ENCODE results near the gene ITPR2. TPM values are rescaled to one million over a fixed set of nuclear protein-coding genes. Genes with fewer than 3 reads are reported as not detected.

ITPR2 gene
- total RNA-seq, 1 experiment from 2014 or later = 4.0 TPM

- no peaks in the 10 kb centered on the region for H3K4me1 ChIP-seq (ENCODE audit: insufficient read depth, low read length)
- H3K9me3 ChIP-seq (ENCODE audit: low read length) = no peaks in the 10 kb centered on the region
- H3K27me3 ChIP-seq (ENCODE audit: low read length) = no peaks in the 10 kb centered on the region
- H3K27ac ChIP-seq (ENCODE audit: low read length) = no peak overlapping the region
- no peak for TF ChIP-seq EZH2 (IDR thresholded peaks at IDR 0.05; ENCODE audit: low read length, unreplicated experiment)
- TF ChIP-seq EZH2phosphoT487 (IDR thresholded peaks at IDR 0.05; ENCODE audit: borderline replicate concordance, low read length) = no peak
- TF ChIP-seq CTCF (conservative IDR thresholded peaks at IDR 0.05; ENCODE audit: low read depth, low read length) = no peak
- H2AFZ ChIP-seq (ENCODE audit: low read length) = peak overlapping the region; percentile 2; the same call in 1 of the 2 replicates
- no peak overlapping the region for H3K9ac ChIP-seq (ENCODE audit: low read length)
- no peaks in the 10 kb centered on the region for H3K79me2 ChIP-seq (ENCODE audit: low read length)
- H3K9me2 ChIP-seq (replicated peaks; ENCODE audit: low read length) = no peaks in the 10 kb centered on the region
- H4K20me1 ChIP-seq (ENCODE audit: low read length) = no peaks in the 10 kb centered on the region
- ATAC-seq (no peak), DNase-seq (no peak)
- no TSS peak for BruUV-seq (replicated peaks)
- H3F3A ChIP-seq (ENCODE audit: low read length, unreplicated experiment) = no peaks in the 10 kb centered on the region
- POLR2A ChIA-PET (ENCODE audit: unreplicated experiment) = no interaction called here
- CTCF ChIA-PET = interaction anchor here (0.7 kb wide), 1 partner anchor 71 kb away, joined by 3 read pairs; no protein-coding TSS in a partner anchor
- no peaks in the 10 kb centered on the region for H3K36me3 ChIP-seq (ENCODE audit: low read depth, low read length)
- no peak overlapping the region for H3K4me3 ChIP-seq (ENCODE audit: low read length)
- H3K4me2 ChIP-seq (ENCODE audit: low read length) = no peak overlapping the region
- intact Hi-C loops (cut with micrococcal nuclease) = no loop called here
Observed at GRCh38 chr12:26514364-26514763, 318.6 kb downstream of the ITPR2 start.

DNA sequence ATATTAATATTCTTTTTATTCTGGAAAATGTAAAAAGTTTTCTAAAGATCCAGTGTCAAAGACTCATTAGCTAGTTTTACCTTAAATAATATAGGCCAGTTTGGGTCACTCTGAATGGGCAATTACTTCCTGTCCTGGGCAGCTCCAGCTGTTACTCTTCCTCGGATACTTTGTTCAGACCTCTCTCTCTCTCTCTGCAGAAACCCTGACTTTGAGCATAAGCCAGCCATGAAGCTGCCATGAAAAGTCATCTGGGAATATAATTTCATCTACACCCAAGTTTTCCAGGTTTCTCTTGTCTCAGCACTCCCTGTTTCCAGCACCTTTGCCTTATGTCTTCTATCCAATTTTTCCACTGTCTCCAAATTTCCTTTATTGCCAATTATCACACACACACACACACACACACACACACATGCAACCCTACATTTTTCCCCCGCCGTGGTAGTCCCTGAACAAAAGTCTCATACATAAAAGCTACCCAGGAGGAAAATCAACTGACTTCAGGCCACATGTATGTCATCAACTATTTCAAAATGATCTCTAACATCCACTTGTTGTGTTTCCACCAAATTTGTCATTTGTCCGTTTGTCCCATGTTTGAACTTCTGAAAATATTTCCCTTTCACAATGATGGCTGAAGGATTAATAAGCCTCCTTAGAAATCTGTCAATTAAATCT lies 319.5 kb downstream of the ITPR2 start:
- DNase-seq = no peak
- Histone ChIP-seq H3K9ac (ENCODE audit: low read length) (no peak overlapping the region), H3K36me3 (ENCODE audit: low read depth, low read length) (no peaks in the 10 kb centered on the region), H3K79me2 (ENCODE audit: low read length) (no peaks in the 10 kb centered on the region), H3K4me3 (ENCODE audit: low read length) (no peak overlapping the region), H3K9me2 (replicated peaks; ENCODE audit: low read length) (no peaks in the 10 kb centered on the region), H3K27me3 (ENCODE audit: low read length) (no peaks in the 10 kb centered on the region), H4K20me1 (ENCODE audit: low read length) (no peaks in the 10 kb centered on the region), H3K27ac (ENCODE audit: low read length) (no peak overlapping the region), H3F3A (ENCODE audit: low read length, unreplicated experiment) (no peaks in the 10 kb centered on the region), H3K4me1 (ENCODE audit: insufficient read depth, low read length) (no peaks in the 10 kb centered on the region), H3K9me3 (ENCODE audit: low read length) (no peaks in the 10 kb centered on the region), H2AFZ (ENCODE audit: low read length) (no peak overlapping the region), H3K4me2 (ENCODE audit: low read length) (no peak overlapping the region)
- TF ChIP-seq EZH2phosphoT487 (IDR thresholded peaks at IDR 0.05; ENCODE audit: borderline replicate concordance, low read length) = no peak
- no peak for TF ChIP-seq CTCF (conservative IDR thresholded peaks at IDR 0.05; ENCODE audit: low read depth, low read length)
- no peak for TF ChIP-seq EZH2 (IDR thresholded peaks at IDR 0.05; ENCODE audit: low read length, unreplicated experiment)
- ChIA-PET POLR2A (ENCODE audit: unreplicated experiment) (no interaction called here), CTCF (no interaction called here)
- intact Hi-C loops (cut with micrococcal nuclease) = no loop called here
- BruUV-seq (replicated peaks) = no TSS peak
- no peak for ATAC-seq

GRCh38 chr12:26512213-26512612 lies 320.8 kb downstream of the ITPR2 start:
- no peak for TF ChIP-seq EZH2 (IDR thresholded peaks at IDR 0.05; ENCODE audit: low read length, unreplicated experiment)
- no peak for TF ChIP-seq CTCF (conservative IDR thresholded peaks at IDR 0.05; ENCODE audit: low read depth, low read length)
- TF ChIP-seq EZH2phosphoT487 (IDR thresholded peaks at IDR 0.05; ENCODE audit: borderline replicate concordance, low read length) = no peak
- no peak for ATAC-seq
- Histone ChIP-seq H3K4me3 (ENCODE audit: low read length) (no peak overlapping the region), H3K9me3 (ENCODE audit: low read length) (no peaks in the 10 kb centered on the region), H3K9ac (ENCODE audit: low read length) (no peak overlapping the region), H3K9me2 (replicated peaks; ENCODE audit: low read length) (no peaks in the 10 kb centered on the region), H2AFZ (ENCODE audit: low read length) (no peak overlapping the region), H4K20me1 (ENCODE audit: low read length) (no peaks in the 10 kb centered on the region), H3K36me3 (ENCODE audit: low read depth, low read length) (no peaks in the 10 kb centered on the region), H3K4me1 (ENCODE audit: insufficient read depth, low read length) (no peaks in the 10 kb centered on the region), H3K4me2 (ENCODE audit: low read length) (no peak overlapping the region), H3K27ac (ENCODE audit: low read length) (no peak overlapping the region), H3K27me3 (ENCODE audit: low read length) (no peaks in the 10 kb centered on the region), H3F3A (ENCODE audit: low read length, unreplicated experiment) (no peaks in the 10 kb centered on the region), H3K79me2 (ENCODE audit: low read length) (no peaks in the 10 kb centered on the region)
- intact Hi-C loops (cut with micrococcal nuclease) = no loop called here
- CTCF ChIA-PET = no interaction called here
- no peak for DNase-seq
- no TSS peak for BruUV-seq (replicated peaks)
- POLR2A ChIA-PET (ENCODE audit: unreplicated experiment) = no interaction called here

Measured in PC-3 (cell line).